Spleen (tissue), 7 donors: Measurements from ENCODE around the gene C11orf21.

Experiments used
- POLR2AphosphoS5 ChIP-seq, 3 donors: sonication (generic); formaldehyde crosslinking; IDR thresholded peaks; one replicate each; pipeline ENCODE4 v1.5.1; 2017; ENCODE audit warnings: antibody characterized with exemption in 3 of 3
- TF ChIP-seq, protein P1 (sequence below), 11 experiments: fragments of 200-600 bp in 7 of 11; fragments of 450-650 bp in 4 of 11; sonication (generic) in 4 of 11; IDR thresholded peaks in 8 of 11; conservative IDR thresholded peaks in 3 of 11; 1 replicate in 7 of 11; 2 replicates in 4 of 11; pipeline versions ENCODE4 v1.4.0 to v1.8.0; 2016 to 2021; ENCODE audit warnings: antibody characterized with exemption in 11 of 11, inconsistent platforms in 4 of 11, mild to moderate bottlenecking in 1 of 11
- donor health status: DM: no; HTN: no; CAD: no; lungs with moderate emphysema.
- donor health status: DM: no; HTN: no; CAD: no.
- donor health status: DM: no; HTN: no; CAD: no.

DNA sequence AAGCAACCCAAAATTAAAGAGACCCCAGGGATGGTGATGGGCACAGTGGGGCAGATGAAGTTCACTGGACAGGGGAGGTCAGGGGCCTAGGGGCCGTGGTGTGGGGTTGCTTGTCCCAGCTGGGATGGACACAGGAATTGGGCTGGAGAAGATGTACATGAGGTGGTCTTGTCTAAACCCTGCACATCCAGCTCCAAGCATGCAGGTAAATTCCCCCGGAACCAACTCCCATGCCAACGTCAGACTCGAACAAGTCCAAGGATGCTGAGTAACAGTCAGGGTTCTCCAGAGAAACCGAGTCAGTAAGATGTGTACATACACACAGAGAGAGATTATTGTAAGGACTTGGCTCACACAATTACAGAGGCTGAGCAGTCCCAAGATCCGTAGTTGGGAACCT is 29.0 kb upstream of the C11orf21 start:
- TF ChIP-seq POLR2AphosphoS5 (IDR thresholded peaks at IDR 0.05), result no peak
- TF ChIP-seq, protein P1, sequence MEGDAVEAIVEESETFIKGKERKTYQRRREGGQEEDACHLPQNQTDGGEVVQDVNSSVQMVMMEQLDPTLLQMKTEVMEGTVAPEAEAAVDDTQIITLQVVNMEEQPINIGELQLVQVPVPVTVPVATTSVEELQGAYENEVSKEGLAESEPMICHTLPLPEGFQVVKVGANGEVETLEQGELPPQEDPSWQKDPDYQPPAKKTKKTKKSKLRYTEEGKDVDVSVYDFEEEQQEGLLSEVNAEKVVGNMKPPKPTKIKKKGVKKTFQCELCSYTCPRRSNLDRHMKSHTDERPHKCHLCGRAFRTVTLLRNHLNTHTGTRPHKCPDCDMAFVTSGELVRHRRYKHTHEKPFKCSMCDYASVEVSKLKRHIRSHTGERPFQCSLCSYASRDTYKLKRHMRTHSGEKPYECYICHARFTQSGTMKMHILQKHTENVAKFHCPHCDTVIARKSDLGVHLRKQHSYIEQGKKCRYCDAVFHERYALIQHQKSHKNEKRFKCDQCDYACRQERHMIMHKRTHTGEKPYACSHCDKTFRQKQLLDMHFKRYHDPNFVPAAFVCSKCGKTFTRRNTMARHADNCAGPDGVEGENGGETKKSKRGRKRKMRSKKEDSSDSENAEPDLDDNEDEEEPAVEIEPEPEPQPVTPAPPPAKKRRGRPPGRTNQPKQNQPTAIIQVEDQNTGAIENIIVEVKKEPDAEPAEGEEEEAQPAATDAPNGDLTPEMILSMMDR (IDR thresholded peaks at IDR 0.05 in 8 of 11, conservative IDR thresholded peaks at IDR 0.05 in 3 of 11), result no peak
